Gastroesophageal sphincter (tissue), 4 donors: ENCODE measurements around the gene CDKAL1. TPM values are rescaled to one million over a fixed set of nuclear protein-coding genes. Genes with fewer than 3 reads are reported as not detected.

Experiments used
- ATAC-seq: fragments of 150-250 bp; one replicate; pipeline ENCODE4 v1.9.1; 2016; ENCODE audit warnings: mild to moderate bottlenecking, moderate library complexity
- H3K27ac ChIP-seq, 4 donors: fragments of 200-600 bp; sonication (generic) in 3 of 4; 1 replicate in 3 of 4; 2 replicates in 1 of 4; pipeline ENCODE4 v1.5.1; 2016 to 2019
- H3K27me3 ChIP-seq: fragments of 200-600 bp; sonication (generic); one replicate; pipeline ENCODE4 v1.5.1; 2019
- H3K36me3 ChIP-seq, 2 donors: fragments of 200-600 bp; sonication (generic); one replicate each; pipeline ENCODE4 v1.5.1; 2019; ENCODE audit warnings: control low read depth in 1 of 2
- H3K4me1 ChIP-seq, 3 donors: fragments of 200-600 bp; sonication (generic); 1 replicate in 2 of 3; 2 replicates in 1 of 3; pipeline ENCODE4 v1.5.1; 2016 to 2019; ENCODE audit warnings: control low read depth in 2 of 3
- H3K4me3 ChIP-seq, 2 donors: fragments of 200-600 bp; sonication (generic); one replicate each; pipeline ENCODE4 v1.5.1; 2019; ENCODE audit warnings: mild to moderate bottlenecking in 1 of 2, moderate library complexity in 1 of 2
- H3K9me3 ChIP-seq, 3 donors: fragments of 200-600 bp; sonication (generic); one replicate each; pipeline ENCODE4 v1.5.1; 2017 to 2019; ENCODE audit warnings: control low read depth in 2 of 3
- EP300 ChIP-seq: sonication (generic); formaldehyde crosslinking; IDR thresholded peaks from one replicate; pipeline ENCODE4 v1.6.1; 2017; ENCODE audit warnings: antibody characterized with exemption, mild to moderate bottlenecking
- POLR2A ChIP-seq, 2 donors: fragments of 450-650 bp; IDR thresholded peaks; one replicate each; pipeline ENCODE4 v1.6.1; 2017; ENCODE audit warnings: antibody characterized with exemption in 2 of 2, mild to moderate bottlenecking in 2 of 2, moderate library complexity in 1 of 2
- POLR2AphosphoS5 ChIP-seq: sonication (generic); formaldehyde crosslinking; IDR thresholded peaks from one replicate; pipeline ENCODE4 v1.6.1; 2017; ENCODE audit warnings: antibody characterized with exemption
- WGBS, 2 donors: methylation state at CpG; one replicate each; pipeline ENCODE4 v1.1.5; 2018; ENCODE audit warnings: low coverage in 1 of 2; 5-methylcytosine and 5-hydroxymethylcytosine counted together
- total RNA-seq, 4 donors: library from RNA; depleted of rRNA; stranded (reverse); fragments of >200 nt; gene quantifications; one replicate each; pipeline ENCODE4 v1.1.0, GENCODE V29; 2016
- TF ChIP-seq, protein P1 (sequence below), 4 experiments: fragments of 200-600 bp in 2 of 4; fragments of 450-650 bp in 2 of 4; sonication (generic) in 1 of 4; IDR thresholded peaks; one replicate each; pipeline ENCODE4 v1.5.1; 2017 to 2019; ENCODE audit warnings: antibody characterized with exemption in 4 of 4, mild to moderate bottlenecking in 2 of 4, moderate library complexity in 2 of 4

Gene CDKAL1
- total RNA-seq, 4 donors from 2014 or later, result 10.9 to 17.9 (median 15.0) TPM

GRCh38 chr6:21110684-21111083, 576.4 kb downstream of the CDKAL1 start:
- no peak for ATAC-seq
- Histone ChIP-seq H3K4me1 (peaks cover 0 to 23% (median 2%) of the 10 kb centered on the region in 3 donors), H3K9me3 (no peaks in the 10 kb centered on the region), H3K4me3 (no peak overlapping the region), H3K36me3 (no peaks in the 10 kb centered on the region), H3K27ac (no peak overlapping the region), H3K27me3 (no peaks in the 10 kb centered on the region)
- TF ChIP-seq POLR2AphosphoS5 (no peak), EP300 (no peak), POLR2A (IDR thresholded peaks at IDR 0.05) (no peak)
- TF ChIP-seq, protein P1, sequence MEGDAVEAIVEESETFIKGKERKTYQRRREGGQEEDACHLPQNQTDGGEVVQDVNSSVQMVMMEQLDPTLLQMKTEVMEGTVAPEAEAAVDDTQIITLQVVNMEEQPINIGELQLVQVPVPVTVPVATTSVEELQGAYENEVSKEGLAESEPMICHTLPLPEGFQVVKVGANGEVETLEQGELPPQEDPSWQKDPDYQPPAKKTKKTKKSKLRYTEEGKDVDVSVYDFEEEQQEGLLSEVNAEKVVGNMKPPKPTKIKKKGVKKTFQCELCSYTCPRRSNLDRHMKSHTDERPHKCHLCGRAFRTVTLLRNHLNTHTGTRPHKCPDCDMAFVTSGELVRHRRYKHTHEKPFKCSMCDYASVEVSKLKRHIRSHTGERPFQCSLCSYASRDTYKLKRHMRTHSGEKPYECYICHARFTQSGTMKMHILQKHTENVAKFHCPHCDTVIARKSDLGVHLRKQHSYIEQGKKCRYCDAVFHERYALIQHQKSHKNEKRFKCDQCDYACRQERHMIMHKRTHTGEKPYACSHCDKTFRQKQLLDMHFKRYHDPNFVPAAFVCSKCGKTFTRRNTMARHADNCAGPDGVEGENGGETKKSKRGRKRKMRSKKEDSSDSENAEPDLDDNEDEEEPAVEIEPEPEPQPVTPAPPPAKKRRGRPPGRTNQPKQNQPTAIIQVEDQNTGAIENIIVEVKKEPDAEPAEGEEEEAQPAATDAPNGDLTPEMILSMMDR (IDR thresholded peaks at IDR 0.05), result no peak
- 89 to 90% methylated on average over 4 to 5 of the region's 5 CpGs for WGBS, 2 donors

GRCh38 chr6:21111093-21111725, 577.0 kb downstream of the CDKAL1 start:
- Histone ChIP-seq H3K27ac (no peak overlapping the region), H3K4me1 (peaks cover 0 to 23% (median 2%) of the 10 kb centered on the region in 3 donors), H3K9me3 (no peaks in the 10 kb centered on the region), H3K4me3 (no peak overlapping the region), H3K36me3 (no peaks in the 10 kb centered on the region), H3K27me3 (no peaks in the 10 kb centered on the region)
- no peak for TF ChIP-seq POLR2A (IDR thresholded peaks at IDR 0.05)
- TF ChIP-seq, protein P1 (IDR thresholded peaks at IDR 0.05), result no peak
- TF ChIP-seq POLR2AphosphoS5, result no peak
- TF ChIP-seq EP300, result no peak
- 46 to 57% methylated on average over 3 to 4 of the region's 4 CpGs for WGBS, 2 donors
- no peak for ATAC-seq

DNA sequence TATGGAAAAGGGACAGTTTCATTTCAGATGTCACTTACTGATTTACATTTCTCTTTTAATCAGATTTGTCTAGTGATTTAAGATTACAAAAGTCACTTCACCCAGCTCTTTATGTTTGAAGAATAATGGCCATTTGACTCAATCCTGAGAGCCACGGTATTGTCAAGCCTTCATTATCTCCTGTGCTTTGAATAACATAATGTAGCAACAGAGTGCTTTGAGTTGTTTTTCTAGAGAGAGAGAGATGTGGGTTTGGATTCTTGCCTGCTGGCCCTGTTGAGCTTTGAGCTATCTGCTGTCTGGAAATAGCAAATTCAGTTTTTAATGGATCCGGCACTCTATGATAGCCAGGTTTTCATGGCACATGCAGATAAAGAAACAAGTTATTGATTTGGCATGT, 580.9 kb downstream of the CDKAL1 start:
- no peak overlapping the region for H3K27ac ChIP-seq
- WGBS, 2 donors, result 8 to 25% methylated on average over 2 of the region's 2 CpGs
- peaks cover 0 to 11% (median 0%) of the 10 kb centered on the region in 3 donors for H3K4me1 ChIP-seq
- H3K36me3 ChIP-seq, result no peaks in the 10 kb centered on the region
- ATAC-seq, result no peak
- H3K4me3 ChIP-seq, result no peak overlapping the region
- TF ChIP-seq EP300 (no peak), POLR2AphosphoS5 (no peak), POLR2A (IDR thresholded peaks at IDR 0.05) (no peak)
- TF ChIP-seq, protein P1 (IDR thresholded peaks at IDR 0.05), result no peak
- H3K9me3 ChIP-seq, result no peaks in the 10 kb centered on the region
- no peaks in the 10 kb centered on the region for H3K27me3 ChIP-seq

DNA sequence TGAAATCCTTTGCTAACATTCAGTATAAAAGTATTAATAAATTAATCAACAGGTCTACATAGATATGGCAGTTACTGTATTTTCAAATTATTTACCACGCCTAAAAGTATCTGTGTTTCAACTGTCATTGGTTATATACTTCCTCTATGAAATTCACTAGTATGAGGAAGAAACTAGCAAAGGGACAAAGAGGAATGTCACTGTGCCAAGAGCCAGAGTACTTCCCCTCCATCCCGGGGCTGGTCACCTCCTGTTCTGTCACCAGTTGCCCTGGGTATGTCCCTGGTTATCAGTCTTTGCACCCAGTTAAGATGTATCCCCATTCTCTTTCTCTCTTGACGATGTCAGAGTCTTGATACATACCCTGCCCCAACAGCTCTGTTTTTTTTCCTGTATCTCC, 582.5 kb downstream of the CDKAL1 start:
- Histone ChIP-seq H3K9me3 (no peaks in the 10 kb centered on the region), H3K36me3 (no peaks in the 10 kb centered on the region), H3K27ac (no peak overlapping the region), H3K4me1 (no peaks in the 10 kb centered on the region), H3K27me3 (no peaks in the 10 kb centered on the region), H3K4me3 (no peak overlapping the region)
- WGBS, 2 donors, result 84% methylated on average over 2 to 3 of the region's 3 CpGs
- no peak for ATAC-seq
- no peak for TF ChIP-seq POLR2A (IDR thresholded peaks at IDR 0.05)
- TF ChIP-seq POLR2AphosphoS5, result no peak
- TF ChIP-seq EP300, result no peak
- TF ChIP-seq, protein P1 (IDR thresholded peaks at IDR 0.05), result no peak

DNA sequence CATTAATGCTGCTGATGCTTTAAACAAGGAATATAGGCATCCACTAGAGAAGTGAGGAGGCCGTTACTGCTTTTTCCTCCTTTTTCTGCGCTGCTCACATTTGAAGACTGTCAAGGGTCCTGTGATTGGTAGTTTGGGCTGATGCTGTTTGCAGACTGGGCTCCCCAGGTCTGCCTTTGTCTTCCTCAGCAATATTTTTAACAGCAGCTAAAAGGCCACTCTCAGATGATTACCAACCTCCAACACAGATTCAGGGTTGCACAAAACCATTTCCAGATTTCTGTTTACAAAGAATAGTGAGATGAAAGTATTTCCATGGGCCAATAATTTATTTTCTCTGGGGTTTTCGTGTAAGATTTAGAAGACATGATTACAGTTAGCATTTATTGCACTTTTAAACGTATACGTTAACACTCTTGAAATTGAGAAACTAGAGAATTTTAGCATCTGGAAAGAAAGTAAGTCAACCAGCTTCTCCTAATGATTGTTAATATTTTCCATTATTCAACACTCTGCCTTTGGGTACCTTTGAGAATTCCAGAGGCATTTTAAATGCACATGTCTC, 584.0 kb downstream of the CDKAL1 start:
- Histone ChIP-seq H3K27me3 (no peaks in the 10 kb centered on the region), H3K9me3 (no peaks in the 10 kb centered on the region), H3K4me1 (no peaks in the 10 kb centered on the region), H3K4me3 (no peak overlapping the region), H3K36me3 (no peaks in the 10 kb centered on the region), H3K27ac (no peak overlapping the region)
- TF ChIP-seq EP300, result no peak
- no peak for TF ChIP-seq POLR2A (IDR thresholded peaks at IDR 0.05)
- TF ChIP-seq, protein P1 (IDR thresholded peaks at IDR 0.05), result no peak
- no peak for TF ChIP-seq POLR2AphosphoS5
- no peak for ATAC-seq
- 87 to 98% methylated on average over 5 of the region's 5 CpGs for WGBS, 2 donors
